NCI-H1092 (cell line): ENCODE data around the gene SMC3.
"Not testable (repeated sequence)": the region's sequence is repeated elsewhere in the genome, so short reads cannot be mapped to it uniquely, and the experiment has no call there.

Experiments used
- DNase-seq: peaks from one replicate; lab custom pipeline; 2025; lab: John Stamatoyannopoulos, UW

SMC3 gene

DNA sequence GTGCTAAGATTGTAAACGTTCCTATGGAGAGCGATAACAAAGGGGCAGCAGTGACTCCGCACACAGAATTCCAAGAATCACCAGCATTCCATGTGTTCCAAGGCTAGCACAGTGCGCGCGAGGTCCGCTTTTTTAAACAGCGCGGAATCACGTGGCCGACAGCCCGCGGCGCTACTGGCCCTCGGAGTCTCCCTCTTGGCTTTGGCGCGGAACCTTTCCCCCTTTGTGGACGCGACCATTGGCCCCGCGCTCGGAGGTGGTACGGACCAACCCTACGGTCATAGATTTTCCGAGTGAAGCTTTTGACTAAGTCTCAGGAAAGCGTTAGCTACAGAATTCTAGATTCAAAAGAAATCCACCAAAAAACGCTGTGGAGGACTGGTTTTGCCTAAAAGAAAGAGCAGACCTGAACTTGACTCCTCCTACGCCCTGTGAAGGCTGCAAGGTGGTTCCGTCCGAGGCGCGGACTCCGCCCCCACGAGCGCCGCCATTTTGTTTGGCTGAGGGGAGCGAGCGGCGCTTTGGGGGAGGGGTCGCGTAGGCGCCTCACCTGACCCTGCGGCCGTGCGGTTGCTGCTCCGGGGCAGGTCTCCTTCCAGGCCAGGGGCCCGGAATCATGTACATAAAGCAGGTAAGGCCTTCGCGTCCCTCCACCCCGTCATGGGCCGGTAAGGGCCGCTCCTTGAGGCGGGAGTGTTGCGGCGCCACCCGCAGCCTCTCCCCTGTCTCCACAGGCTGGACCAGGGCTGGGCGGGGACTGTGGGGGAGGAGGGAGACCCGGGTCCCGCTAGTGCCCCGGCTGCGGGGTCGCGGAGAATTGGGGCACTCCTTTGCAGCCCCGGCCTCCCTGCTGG is at the start of gene SMC3:
TSS of gene SMC3 (plus strand) at position 495 of the 854 bp plus-strand sequence. CDS start at position 617, 122 bp downstream.
- DNase-seq = peak; percentile 88

DNA sequence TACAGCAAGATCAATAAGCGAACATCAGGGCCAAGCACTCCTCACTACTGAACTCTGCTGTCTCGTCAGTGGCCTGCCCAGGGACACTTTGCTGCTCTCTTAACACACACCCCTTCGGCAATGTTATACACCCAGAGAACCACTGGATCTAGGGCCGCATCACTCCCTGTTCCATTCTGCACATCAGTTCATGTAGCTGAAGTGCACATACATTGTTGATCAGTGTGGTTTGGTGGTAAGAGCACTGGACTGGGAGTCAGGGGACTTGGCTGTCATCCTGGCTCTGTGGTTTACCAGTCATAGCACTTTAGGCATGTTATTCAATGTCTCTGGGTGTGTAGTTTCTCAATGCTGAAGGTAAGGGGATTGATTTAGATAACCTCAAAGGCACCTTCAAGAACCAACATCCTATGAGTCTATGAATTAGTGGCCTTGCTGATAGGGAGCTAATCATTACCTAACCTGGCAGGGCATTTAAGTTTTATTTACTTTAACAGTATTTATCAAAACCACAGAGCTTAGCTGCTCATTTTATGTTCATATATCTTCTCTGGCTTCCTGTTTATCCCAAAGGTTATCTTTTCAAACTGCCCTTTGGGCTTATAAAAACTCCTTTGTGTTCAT is 45.0 kb upstream of the SMC3 start:
- DNase-seq = no peak

DNA sequence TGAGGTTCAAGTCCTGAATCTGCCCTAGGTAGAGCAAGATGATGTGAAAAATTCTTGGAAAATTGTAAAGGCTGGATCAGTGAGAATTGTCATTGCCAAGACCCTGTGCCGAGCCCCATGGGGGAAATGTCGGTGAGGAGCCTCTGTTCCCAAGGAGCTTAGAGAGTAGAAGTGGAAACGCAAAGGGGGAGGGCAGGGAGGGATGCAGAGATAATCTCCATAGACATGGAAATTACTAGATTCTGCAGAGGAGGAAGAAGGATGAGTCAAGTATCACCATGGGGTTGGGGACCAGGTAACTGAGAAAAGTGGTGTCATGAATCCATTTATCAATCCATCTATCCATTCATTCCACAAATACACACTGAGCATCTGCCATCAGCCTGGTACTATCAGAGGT is 43.8 kb upstream of the SMC3 start:
- no peak for DNase-seq

DNA sequence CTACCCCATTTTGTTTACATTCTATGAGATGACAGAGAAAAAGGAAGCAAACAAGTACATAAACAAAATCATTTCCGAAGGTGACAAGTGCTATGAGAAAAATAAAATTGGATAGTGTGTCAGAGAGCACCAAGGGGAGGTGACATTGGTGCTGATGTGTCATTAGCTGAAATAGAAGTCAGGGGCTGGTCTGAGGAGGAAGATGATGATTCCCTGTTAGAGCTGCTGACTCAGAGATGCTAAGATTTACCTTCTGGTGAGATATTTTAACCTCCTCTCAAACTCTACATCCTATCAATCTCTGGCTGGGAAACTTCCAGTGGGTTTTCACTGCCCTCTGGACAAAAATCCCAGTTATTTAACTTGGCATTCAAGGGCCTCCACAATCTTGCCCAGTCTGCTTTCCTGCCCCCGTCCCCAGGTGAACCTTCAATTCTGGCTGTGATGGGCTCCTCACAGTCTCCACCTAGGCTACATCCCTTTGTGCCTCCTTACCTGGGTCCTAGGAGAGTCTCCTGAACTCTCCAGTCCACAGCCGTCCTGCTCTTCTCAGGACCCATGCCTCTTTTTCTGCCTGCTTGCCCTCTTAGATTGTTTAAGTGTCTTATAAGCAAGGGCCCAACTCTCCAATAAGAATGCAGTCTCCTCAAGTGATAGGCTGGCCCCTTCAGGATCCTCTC is 43.2 kb upstream of the SMC3 start:
- DNase-seq = no peak

DNA sequence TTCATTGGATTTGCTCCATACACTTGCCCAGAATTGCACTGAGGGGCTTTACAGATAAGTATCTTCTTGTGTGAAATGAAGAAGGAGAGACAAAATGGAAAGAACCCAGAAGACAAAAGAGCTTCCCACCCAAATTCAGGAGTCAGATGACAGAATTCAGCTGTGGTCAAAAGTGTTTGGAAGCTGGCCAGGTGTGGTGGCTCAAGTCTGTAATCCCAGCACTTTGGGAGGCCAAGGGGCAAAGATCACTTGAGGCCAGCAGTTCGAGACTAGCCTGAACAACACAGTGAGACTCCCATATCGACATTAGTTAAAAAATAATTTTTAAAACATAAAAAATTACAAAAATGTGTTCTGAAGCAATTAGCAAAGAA is 42.6 kb upstream of the SMC3 start:
- no peak for DNase-seq

DNA sequence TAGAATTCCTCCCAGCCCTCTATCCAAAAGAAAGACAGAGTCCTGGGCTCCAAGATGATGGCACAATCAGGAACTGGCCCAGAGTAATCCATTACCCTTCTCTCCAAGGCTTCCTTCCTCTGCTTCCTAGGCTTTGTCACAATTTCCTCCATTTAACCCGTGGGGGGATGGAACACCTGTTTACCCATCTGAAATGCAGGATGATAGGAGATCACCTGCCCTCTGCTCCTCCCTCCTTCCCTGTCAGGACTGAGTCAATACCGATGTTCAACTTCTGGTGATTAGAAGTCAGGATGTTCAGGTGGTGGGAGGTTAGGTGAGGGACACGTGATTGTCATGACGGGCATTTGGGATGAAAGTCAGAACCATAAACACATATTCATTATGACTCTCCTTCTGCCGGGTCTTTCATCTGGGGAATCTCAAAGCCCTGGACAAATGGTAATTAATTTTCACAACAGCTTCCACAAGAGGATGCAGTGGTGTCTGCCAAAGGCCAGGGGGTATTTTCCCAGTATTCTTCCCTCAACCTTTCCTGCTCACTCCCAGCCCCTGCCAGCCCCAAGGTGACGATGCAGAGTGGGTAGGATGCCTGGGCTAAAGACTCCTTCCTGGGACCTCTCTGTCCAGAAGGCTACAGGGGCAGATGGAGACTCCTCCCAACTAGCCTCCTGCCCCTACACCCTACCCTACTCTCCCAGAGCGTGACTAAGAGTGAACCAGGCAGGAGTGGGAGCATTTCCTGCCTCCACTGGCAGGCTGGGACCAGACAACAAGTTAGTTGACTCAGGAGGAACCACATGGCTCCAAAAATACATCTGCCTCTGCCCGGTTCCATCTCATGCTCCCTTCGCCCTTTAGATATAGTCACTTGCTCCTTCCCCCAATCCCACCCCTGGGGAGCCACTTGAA is 41.9 kb upstream of the SMC3 start:
- DNase-seq = no peak

DNA sequence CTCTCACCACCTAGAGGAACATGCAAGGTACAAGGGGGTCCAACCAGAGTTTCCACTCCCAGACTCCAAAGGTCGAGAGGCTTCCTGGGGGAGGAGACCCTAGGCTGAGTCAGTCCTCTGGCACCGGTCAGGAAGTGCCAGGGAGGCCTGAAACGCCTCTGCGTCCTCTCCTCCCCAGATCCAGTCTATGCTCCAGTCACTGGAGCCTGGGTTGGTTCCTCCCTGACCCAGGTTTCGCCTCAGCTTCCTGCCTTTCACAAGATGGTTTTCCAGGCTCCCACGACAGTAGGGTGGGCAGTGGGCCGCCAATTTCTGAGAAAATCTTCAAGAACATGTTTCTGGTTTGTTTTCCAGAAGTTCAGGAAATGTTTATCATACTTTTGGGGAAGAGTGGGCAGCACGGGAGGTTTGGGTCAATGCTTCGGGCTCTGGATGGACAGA is 39.7 kb upstream of the SMC3 start:
- no peak for DNase-seq

DNA sequence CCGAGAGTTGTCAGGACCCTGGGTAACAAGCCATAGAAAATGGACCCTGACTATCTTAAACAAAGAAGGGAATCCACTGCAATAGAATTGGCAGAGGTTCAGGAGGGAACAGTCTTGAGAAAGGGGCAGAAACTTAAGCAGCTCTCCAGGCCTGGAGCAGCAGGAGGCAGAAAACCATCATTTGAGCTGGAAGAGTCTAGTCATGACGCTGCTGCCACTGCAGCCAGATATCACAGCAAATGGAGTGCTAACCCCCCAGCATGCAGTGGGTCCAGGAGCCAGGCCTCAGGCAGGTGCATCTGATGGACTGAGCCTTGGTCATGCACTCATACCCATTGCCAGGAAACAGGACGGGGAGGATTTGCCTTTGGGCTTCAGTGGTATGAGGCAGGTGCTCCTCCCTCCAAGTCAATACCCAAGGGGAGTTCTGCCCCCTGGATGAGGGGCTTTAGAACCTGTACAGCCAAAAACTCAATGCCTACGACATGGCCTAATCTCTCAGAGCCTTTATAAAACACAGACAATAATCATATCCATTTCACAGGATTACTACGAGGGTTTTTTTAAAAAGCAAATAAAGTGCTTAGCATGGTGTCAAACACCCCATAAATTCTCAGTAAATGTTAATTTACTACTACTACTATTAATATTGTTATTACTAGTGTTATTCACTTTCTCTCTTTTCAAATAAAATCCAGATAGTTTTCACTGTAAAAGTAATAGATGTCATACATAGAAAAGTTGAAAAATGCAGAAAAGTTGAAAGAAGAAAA is 39.1 kb upstream of the SMC3 start:
- DNase-seq = no peak

DNA sequence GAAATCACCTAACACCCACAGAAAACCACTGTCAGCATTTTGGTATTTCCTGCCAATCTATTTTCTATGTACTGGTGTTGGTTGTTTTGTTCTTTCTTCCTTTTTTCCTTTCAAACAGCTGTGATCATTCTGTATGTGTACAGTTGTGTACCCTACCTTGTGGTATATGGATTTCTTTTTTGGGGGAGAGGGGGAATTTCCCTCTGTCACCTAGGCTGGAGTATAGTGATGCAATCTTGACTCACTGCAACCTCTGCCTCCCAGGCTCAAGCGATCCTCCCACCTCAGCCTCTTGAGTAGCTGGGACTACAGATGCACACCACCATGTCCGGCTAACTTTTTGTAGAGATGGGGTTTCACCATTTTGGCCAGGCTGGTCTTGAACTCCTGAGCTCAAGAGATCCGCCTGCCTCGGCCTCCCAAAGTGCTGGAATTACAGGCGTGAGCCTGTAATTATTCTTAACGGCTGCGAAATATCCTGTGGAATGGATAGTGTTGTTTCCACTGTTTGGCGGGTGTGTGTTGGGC is 38.4 kb upstream of the SMC3 start:
- not testable (repeated sequence) for DNase-seq

DNA sequence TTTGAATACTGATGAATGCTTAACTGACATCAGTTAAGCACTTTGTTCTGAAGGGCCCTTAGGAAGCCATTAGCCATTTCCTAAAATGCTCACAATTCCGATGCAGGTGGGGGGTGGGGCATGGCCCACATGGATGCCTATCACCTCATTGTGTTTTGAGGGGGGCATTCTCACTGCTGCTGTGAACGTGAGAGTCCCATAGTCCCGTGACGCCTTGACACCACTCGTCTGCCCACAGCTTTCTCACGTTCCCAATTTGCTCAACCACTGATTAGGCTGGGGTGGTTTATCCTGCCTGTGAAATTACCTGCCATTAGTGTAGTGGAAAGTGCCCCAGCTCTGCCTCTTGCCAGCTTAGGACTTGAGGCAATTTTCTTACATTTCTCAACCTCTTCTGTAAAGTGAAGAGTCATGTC is 37.9 kb upstream of the SMC3 start:
- no peak for DNase-seq

DNA sequence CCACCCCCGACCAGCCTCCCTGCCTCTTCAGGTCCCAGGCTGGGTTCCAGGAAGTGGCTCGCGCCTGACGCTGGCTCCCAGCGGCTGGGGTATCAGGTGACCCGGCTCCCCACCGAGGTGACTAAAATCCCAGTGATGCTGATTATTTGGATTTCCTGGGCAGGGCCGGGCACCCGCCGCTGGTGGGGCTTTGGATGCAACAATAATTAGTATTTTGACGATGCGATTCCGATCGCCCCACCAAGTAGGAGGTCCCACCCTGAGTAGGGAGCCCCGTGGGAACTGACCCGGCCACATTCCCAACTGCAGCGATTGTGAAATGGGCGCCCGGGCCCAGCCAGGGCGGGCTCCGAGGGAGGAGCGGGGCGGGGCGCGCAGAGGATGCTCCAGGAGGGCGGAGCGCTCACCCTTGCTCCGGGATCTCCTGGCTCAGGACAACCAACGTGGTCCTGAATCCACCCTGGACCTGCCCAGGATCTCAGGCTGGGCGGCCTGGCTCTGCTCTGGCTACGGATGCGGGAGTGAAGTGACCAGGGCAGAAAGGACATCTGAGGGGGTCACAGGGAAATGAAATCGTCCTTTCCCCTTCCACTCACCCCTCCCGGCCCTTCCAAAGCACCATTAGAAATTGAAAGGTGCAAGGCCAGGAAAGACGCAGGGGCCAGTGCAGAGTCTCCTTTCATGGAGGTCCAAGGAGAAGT is 37.2 kb upstream of the SMC3 start:
- no peak for DNase-seq

DNA sequence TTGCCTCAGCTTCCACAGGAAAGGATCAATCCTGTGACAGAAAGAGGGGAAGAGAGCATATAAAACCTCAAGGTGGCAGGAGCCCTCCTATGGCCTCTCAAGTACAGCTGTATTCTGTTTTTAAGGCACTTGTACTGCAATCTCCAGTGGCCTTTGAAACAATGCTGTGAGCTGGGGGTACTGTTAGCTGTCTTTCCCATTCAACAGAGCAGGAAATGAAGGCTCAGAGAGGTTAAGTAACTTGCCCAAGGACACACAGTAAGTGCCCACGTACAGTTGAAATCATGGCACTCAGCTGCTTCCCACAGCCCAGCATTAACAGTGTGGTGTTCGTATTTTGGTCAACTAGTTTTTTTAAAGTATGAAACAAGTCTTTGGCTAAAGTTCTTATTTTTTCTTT is 35.8 kb upstream of the SMC3 start:
- no peak for DNase-seq

DNA sequence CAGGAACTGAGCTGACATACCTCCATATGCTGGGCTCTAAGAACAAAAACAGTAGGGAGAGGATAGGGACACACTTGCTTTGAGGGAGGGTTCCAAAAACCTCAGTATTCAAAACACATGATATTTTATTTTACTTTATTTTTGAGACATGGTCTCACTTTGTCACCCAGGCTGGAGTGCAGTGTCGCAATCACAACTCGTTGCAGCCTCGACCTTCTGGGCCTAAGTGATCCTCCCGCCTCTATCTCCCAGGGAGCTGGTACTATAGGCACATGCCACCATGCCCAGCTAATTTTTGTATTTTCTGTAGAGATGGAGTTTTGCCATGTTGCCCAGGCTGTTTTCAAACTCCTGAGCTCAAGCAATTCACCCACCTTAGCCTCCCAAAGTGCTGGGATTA is 34.9 kb upstream of the SMC3 start:
- DNase-seq = not testable (repeated sequence)

DNA sequence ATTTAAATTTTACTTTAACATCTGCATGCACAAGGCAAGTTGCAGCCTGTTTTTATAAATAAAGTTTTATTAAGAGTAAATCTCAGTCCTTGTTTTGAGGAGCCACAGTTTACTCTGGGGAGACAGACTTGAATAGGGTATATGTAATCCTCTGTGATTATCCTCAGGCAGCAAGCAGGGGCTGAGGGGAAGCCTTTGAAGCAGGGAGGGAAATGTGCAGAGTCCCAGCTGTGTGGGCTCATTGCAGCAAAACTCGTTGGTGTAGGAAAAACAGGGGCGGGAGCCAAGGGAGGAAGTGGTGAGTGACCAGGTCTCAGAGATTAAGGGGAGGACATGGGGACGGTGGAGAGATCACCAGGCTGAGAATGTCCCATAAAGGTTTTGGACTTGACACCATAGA is 34.3 kb upstream of the SMC3 start:
- DNase-seq = no peak

DNA sequence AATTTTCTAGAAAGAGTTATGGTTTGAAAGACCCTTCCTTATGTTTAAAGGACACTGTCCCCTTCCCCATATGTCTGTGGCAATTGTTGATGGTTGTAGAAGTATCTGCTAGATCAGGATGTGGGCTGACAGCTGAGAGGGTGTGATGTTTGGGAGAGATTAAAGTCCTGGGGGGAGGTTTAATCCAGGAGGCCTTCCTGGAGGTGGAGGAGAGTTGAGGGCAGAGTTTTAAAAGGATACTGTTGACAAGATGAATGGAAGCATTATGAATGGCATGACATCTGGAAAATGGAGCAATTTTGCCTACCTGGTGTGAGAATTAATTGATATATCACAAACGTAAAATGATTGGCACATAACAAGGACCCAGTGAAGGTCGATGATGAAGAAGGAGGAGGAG is 32.9 kb upstream of the SMC3 start:
- DNase-seq = no peak

DNA sequence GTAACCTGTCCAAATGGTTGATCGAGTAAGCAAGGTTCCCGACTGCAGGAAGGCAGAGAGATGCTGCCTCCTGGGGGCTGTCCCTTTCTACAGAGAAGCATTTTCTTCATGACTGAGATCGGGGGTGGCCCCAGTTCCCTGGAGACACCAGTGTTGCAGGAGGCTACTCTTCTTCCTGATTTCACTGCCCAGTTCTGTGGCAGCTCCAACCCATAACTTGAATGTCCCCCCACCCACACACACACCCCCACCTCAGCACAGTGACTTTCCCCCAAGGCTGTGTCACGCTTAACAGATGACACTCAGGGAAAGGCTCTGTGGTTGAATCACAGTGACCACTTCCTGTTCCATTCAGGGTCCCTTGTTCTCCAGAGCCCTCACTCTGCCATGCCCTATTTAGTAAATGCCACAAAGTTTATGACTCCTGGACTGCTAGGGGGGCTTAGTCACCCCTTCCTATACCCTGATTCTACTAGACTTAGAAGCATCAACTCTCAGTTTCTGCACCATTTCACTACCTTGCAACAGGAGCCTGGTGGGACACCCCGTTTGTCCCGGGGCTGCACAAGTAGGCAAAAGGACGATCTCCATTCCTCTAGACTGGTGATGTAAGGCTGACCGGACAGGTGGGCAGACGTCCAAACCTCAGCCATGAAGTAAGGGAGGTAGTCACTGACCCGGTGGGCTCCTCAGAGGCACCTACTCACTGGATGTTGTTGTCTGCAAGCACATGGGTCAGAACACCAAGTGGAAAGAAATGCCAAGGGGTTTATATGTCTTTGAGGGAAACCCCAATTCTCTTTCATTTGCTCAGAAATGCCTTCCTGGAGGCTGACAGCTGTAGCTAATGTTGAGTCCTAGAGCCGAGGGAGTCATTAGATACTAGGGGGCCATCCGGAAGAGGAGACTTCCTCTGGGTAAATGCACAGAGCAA is 31.3 kb upstream of the SMC3 start:
- peak; percentile 7 for DNase-seq

DNA sequence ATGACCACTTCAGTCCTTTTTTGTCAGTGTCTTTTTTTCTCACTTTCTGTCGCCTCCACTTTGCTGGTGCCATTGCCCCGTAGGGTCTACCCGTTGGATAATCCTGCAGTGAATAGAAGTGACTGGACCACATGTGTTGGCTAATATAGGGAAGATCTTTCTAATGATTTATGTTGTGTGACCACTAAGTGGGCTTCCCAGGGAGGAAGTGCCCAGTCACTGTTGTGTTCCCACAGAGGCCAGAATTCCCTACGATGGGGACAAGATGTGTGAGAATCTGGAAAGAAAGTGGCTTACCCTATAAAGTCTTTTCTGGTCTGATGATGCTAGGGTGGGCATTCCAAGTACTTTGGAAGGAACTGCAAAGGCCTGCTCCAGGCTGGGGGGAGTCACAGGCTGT is 28.4 kb upstream of the SMC3 start:
- DNase-seq = no peak

DNA sequence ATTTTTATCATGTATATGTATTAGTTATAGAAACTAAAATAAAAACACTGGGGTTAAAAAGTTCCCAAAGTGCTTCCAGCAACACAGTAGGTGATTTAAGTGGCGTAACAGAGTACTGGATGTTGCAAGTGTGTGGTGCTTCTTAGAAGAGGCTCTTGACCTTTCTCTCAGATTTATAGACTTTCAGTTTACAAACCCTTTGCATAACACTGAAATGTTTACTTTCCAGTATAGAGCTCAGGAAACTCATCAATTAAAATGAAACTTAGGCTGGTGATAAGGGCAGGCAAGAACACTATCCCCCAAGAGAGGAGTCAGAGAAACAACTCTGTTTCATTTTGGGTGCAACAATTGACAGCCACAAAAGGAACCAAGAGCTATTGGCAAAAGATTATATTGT is 27.5 kb upstream of the SMC3 start:
- DNase-seq = no peak

DNA sequence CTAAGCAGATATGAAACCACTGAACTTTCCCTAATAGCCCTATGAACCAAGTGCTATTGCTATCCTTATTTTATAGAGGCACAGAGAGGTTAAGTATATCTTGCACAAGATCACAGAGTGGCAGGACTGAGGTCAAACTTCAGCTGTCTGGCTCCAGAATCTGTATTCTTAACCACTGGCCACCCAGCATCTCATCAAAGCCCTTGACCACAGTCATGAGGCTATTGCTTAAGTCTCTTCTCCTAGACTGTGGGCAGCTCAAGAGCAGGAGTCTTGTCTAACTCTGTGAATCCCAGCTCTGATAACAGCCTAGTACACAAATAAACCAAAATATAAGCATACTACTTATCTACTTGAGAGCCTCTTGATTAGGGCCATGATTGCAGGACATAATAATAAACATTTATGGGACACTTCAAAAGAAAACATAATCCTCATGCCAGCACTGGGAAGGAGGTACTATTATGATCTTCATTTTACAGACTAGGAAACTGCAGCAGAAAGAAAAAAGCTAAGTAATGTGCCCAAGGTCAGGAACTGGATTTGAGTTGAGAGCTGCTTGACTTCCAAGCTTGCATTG is 22.4 kb upstream of the SMC3 start:
- DNase-seq = no peak
